ENCODE results near the gene ADIPOR2.
A peak's percentile ranks its signal among the peaks of the same experiment; 100 is the strongest.

Gene ADIPOR2

GRCh38 chr12:1777798-1778197 is 86.9 kb downstream of the ADIPOR2 start:
- DNase-seq = no peak

- DNase-seq = no peak
Measured at GRCh38 chr12:1778911-1779310, 88.0 kb downstream of the ADIPOR2 start.

DNA sequence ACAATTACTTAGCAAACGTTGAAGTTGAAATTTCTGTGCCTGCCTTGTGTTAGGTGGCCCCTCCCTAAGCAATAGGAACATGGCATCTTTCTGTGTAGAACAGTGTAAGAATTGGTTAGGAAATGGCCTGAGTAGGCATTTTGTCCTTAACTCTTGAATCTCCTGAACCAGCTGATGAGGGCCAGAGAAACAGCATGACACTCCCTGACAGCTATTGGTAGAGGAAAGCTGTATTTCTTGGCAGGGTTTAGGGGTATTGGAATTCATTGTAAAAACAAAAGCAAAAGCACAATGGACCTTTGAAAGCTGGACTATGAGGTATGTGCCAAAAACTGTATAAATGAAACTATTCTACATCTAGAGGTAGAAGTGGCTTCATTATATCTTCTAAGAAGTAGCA is 88.9 kb downstream of the ADIPOR2 start:
- DNase-seq = no peak

DNA sequence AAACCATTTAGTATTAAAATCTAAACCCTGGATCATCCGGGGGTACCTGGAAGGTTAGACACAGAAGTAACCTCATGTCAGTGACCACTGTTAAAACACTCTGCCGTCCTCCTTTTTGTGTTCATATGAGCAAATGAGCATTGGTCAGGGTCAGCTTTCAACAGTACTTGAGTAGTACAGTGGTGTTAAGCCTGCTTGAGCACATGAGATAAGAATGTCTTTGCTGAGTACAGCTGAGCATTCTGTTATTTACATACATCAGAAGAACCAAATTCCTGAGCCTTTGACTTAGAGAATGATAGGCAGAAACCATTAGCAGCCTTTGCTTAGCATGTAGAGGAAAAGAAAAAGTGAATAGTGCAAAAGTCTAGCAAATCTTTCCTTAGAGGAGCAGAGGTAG is 90.9 kb downstream of the ADIPOR2 start:
- no peak for DNase-seq

DNA sequence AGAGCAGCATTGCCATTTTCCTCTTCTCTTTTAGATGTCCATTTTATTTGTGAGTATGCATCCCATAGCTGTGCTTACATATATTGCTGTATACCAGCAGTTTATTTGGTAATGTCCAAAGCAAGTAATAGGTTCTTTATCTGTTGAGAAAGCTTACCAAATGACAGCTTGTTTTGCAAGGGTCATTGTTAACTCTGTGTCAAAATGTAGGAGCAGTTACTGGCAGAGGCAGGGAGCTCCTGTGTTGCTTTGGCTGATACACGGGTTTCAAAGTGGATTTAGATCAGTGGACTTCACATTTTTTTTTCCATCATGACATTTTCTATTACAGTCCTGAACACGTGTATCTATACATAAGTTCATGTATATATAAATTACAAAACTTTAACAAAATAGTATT is 91.3 kb downstream of the ADIPOR2 start:
- no peak for DNase-seq

DNA sequence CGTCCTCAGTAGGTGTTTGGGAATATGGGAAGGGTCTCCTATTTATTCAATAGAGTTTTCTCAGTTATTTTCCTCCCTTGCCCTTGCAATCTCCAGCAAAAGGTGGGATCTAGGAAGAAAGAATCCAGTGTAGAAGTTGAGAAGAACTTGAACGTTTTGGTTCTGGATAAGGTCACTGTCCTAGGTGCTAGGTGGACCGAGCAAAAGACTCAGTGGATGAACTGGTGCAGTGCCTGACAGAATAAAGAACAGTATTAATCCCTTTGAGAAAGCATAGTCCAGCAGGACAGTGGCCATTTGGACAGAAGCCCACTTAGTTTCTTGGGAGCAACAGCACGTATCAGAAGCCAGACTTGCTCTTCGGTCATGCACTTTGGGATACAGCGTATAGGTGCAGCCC is 96.8 kb downstream of the ADIPOR2 start:
- no peak for DNase-seq

- DNase-seq = no peak
Measured at GRCh38 chr12:1790444-1790843, 99.6 kb downstream of the ADIPOR2 start.

DNA sequence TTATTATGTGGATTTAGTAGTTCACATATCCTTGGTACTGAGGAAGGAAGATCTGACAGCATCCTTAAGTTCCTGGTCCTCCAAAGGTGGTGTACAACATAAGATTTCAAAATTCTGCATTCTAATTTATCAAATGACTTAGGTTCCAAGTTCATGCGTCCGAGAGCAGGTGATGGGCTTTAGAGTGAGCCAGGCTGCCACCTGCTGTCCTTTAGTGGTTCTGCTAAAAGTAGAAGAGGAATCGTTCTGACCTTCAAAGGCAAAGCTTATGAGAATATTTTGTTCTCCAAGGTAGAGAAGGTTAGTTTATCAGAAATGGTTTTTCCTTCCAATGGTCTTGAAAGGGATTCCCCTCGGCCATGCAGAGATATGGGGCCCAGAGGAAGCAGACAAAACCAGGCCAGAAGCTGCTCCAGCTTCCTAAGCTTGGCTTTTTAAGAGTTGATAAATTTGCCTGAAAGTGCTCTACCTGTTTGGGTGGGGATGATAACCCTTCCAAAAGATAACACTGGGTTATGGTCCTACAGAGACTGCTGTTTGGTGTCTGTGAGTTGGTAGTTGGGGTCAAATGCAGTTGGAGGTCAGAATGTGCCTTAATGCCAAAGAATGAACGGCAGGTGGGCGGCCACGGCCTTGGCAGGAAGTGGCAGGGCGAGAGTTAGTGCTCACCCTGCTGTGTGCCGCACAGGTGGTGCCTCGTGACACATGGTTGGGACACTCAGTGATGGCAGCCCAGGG is 100.4 kb downstream of the ADIPOR2 start:
- no peak for DNase-seq

GRCh38 chr12:1792406-1792805 is 101.5 kb downstream of the ADIPOR2 start:
- no peak for DNase-seq

GRCh38 chr12:1793426-1794210 is 102.7 kb downstream of the ADIPOR2 start:
- no peak for DNase-seq

DNA sequence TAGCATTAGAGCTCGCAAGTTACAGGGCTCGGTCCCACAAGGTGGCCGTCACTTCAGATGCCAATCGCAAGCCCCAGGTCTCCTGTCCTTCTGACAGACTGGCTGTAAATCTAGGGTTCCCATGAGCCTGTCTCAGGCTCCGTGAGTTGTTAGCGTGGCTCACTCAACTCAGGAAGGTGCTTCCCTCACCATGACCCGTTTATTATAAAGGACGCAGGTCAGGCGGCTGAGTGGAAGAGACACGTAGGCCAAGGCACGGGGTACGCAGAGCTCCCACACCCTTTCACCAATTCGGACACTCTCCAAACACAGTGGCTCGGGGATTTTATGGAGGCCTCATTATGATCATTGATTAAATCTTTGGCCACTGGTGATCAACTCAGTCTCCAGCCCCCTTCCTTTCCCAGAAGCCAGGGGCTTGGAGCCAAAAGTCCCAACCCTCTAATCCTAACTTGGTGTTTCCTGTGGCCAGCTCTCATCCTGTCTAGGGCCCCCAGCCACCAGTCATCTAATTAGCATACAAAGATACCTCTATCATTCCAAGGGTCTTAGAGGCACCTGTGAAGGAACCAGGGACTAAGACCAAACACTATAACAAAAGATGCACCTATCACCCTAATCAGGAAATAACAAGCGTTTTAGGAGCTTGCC is 103.7 kb downstream of the ADIPOR2 start:
- no peak for DNase-seq

- DNase-seq = no peak
Measured at GRCh38 chr12:1795221-1795784, 104.4 kb downstream of the ADIPOR2 start.

- peak in 1 of 2 experiments; percentile 45 for DNase-seq
Measured at GRCh38 chr12:1795785-1796514, 105.1 kb downstream of the ADIPOR2 start.

DNA sequence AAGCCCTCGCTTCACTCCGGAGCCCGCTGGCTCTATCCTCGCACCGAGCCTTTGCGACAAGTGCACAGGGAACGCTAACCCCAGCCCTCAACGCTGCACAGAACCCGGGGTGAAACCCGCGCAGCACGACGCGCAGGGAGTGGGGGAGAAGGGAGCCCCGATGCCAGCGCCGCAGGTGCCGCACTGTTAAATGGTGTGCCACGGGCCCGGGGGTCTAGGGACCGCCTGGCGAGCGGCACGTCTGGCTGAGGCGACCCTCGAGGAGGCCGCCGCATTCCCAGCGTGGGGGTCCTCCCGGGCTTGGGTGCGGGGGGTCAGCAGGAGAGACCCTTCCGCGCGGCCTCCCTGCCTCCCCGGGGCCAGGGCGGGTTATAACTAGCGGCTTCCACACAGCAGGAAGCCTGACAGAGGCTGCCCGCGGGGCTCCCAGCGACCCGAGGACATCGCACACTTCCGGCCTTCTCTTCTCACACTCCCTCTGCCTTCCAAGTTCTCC is 105.7 kb downstream of the ADIPOR2 start:
- no peak for DNase-seq

GRCh38 chr12:1797011-1797901 is 106.4 kb downstream of the ADIPOR2 start:
- no peak for DNase-seq

DNA sequence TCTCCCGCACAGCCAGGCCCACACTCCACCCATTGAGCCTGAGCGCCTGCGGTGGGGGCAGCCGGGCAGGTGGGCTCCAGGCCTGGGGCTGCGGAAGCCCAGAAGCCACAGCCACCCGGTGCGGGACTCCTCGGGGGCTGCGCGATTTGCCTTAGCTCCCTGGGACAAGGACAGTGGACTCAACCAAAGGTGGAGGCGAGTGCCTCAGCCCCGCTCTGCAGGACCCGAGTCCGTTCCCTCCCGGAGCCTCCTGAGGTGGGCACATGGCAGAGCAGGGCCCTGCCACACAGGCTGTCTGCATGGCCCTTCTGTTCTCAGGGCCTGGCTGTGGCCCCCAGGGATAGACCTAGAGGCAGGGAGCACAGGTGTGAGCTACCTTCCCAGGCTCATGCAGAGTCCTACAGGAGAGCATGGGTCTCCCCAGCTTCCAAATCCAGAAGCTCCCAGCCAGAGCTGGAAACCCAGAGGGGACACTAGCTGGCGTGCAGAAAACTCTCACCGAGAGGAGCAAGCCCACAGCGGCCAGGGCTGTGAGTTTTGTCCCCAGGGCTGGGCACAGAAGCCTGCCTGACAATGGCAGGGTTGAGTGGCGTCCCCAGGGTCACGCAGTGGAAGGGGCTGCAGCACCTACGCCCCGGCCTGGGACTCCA is 107.2 kb downstream of the ADIPOR2 start:
- no peak for DNase-seq

- no peak for DNase-seq
Measured at GRCh38 chr12:1798641-1799020, 107.8 kb downstream of the ADIPOR2 start.

DNA sequence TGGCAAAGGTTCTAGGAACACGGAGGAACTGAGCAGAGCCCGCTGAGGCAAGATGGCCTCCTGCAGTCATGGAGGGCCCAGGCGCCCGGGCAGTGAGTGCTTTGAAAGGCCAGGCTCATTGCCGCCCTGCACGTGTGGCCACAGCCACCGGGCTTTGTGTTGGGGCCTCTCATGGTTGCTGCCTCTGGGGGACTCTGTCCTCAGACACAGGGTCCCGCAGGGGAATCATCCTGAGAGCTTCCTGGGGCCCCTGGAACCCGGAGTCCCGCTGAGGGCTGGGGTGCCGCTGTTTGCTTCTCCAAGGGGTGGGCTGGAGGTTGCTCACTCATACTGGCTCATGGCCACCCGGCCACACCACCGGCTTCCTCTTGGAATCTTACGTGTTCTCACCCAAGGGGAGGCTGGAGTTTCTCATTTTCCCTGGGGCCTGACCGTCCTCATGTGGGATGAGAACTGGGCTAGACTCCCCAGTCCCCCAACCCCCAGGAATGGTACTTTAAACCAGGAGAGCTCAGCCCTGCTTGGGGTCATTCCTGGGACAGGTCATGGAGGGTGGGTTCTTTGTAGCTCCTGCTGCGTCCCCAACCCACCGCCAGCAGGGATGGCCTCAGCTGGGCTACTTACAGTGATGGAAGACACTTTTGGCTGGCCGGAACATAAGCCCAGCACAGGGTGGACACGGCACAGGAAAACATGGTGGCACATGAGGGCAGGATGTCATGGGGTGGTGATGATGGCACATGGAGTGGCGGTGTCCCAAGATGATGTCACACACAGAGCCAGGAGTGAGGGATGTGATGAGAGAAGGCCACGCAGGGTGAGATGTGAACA is 108.4 kb downstream of the ADIPOR2 start:
- no peak for DNase-seq

- DNase-seq = no peak
Measured at GRCh38 chr12:1799882-1800400, 109.1 kb downstream of the ADIPOR2 start.

Data from cerebellar nuclear complex (tissue), 1 donor.